Fibroblast of lung (primary cell): ENCODE results near the gene BCKDHB. TPM values are rescaled to one million over a fixed set of nuclear protein-coding genes. Genes with fewer than 3 reads are reported as not detected.

Source experiments
- DNase-seq, 2 donors: peaks; one replicate each; pipeline versions ENCODE4 v3.0.0 to v3.0.0-alpha.2; 2010; ENCODE audit warnings: low read depth in 2 of 2
- H2AFZ ChIP-seq: 2 replicates; pipeline ENCODE4 v1.5.1; 2012; ENCODE audit warnings: low read length, control low read depth, inconsistent platforms
- H3K27ac ChIP-seq: 2 replicates; pipeline ENCODE4 v1.5.1; 2011; ENCODE audit warnings: low read length, control low read depth; ENCODE audit not compliant: insufficient read depth
- H3K27me3 ChIP-seq: 2 replicates; pipeline ENCODE4 v1.5.1; 2011; ENCODE audit warnings: mild to moderate bottlenecking, low read length; ENCODE audit not compliant: control insufficient read depth, insufficient read depth
- H3K36me3 ChIP-seq: 2 replicates; pipeline ENCODE4 v1.5.1; 2011; ENCODE audit warnings: low read length; ENCODE audit not compliant: control insufficient read depth, insufficient read depth
- H3K4me1 ChIP-seq: 2 replicates; pipeline ENCODE4 v1.5.1; 2011; ENCODE audit warnings: low read length; ENCODE audit not compliant: control insufficient read depth, insufficient read depth; ENCODE audit errors: extremely low read depth
- H3K4me2 ChIP-seq: 2 replicates; pipeline ENCODE4 v1.5.1; 2011; ENCODE audit warnings: low read length, control low read depth; ENCODE audit not compliant: insufficient read depth; ENCODE audit errors: extremely low read depth
- H3K4me3 ChIP-seq, 4 experiments: fragments of 200-600 bp in 1 of 4; sonication (generic) in 1 of 4; replicated peaks in 1 of 4; 2 replicates each; pipeline ENCODE4 v1.5.1; 2011 to 2016; ENCODE audit warnings: low read length in 4 of 4, low read depth in 3 of 4, mild to moderate bottlenecking in 3 of 4, control low read depth in 2 of 4, inconsistent platforms in 1 of 4, mixed read lengths in 1 of 4; ENCODE audit not compliant: insufficient read depth in 1 of 4; ENCODE audit errors: control extremely low read depth in 1 of 4
- H3K79me2 ChIP-seq: 2 replicates; pipeline ENCODE4 v1.5.1; 2012; ENCODE audit warnings: mild to moderate bottlenecking, low read length, inconsistent platforms; ENCODE audit not compliant: control insufficient read depth, insufficient read depth
- H3K9ac ChIP-seq: 2 replicates; pipeline ENCODE4 v1.5.1; 2011; ENCODE audit warnings: mild to moderate bottlenecking, low read length, control low read depth; ENCODE audit not compliant: insufficient read depth
- H3K9me3 ChIP-seq: 2 replicates; pipeline ENCODE4 v1.5.1; 2012; ENCODE audit warnings: low read depth, low read length; ENCODE audit not compliant: control insufficient read depth, insufficient read depth
- H4K20me1 ChIP-seq: 2 replicates; pipeline ENCODE4 v1.5.1; 2011; ENCODE audit warnings: low read length; ENCODE audit not compliant: control insufficient read depth, insufficient read depth; ENCODE audit errors: extremely low read depth
- CTCF ChIP-seq, 2 donors: IDR thresholded peaks in 1 of 2; conservative IDR thresholded peaks in 1 of 2; 1 replicate in 1 of 2; 2 replicates in 1 of 2; pipeline ENCODE4 v1.5.1; 2011 to 2012; ENCODE audit warnings: low read length in 2 of 2, control low read depth in 1 of 2, inconsistent platforms in 1 of 2, low read depth in 1 of 2, mild to moderate bottlenecking in 1 of 2
- EZH2 ChIP-seq: IDR thresholded peaks from 2 replicates; pipeline ENCODE4 v1.5.1; 2012; ENCODE audit warnings: low read length, control low read depth, mild to moderate bottlenecking; ENCODE audit errors: missing control alignments
- polyA plus RNA-seq, 2 donors: library from polyadenylated mRNA; depleted of rRNA in 1 of 2; stranded (reverse) in 1 of 2; unstranded in 1 of 2; fragments of >200 nt; gene quantifications; 2 replicates each; pipeline ENCODE4 v1.2.1, GENCODE V29; 2011 to 2012; ENCODE audit warnings: missing spikeins in 1 of 2
- total RNA-seq: library from RNA; depleted of rRNA; stranded (reverse); fragments of >200 nt; gene quantifications from 2 replicates; pipeline ENCODE4 v1.2.1, GENCODE V29; 2014

BCKDHB gene
- total and polyA plus RNA-seq, 2 donors (not counting 1 experiment from before 2014, with no cell fraction given): 8.3 to 16.2 TPM

- Histone ChIP-seq H3K36me3 (no peaks in the 10 kb centered on the region), H2AFZ (no peak overlapping the region), H3K4me3 (no peak overlapping the region), H3K79me2 (no peaks in the 10 kb centered on the region), H3K9ac (no peak overlapping the region), H3K9me3 (no peaks in the 10 kb centered on the region), H3K27ac (no peak overlapping the region), H4K20me1 (no peaks in the 10 kb centered on the region), H3K4me2 (no peak overlapping the region), H3K27me3 (no peaks in the 10 kb centered on the region), H3K4me1 (peaks cover 4% of the 10 kb centered on the region)
- no peak for TF ChIP-seq CTCF (conservative IDR thresholded peaks at IDR 0.05 in 1 of 2, IDR thresholded peaks at IDR 0.05 in 1 of 2; ENCODE audit: low read depth in 1 of 2, low read length in 2 of 2)
- TF ChIP-seq EZH2: no peak
- DNase-seq: no peak
These were observed 20.3 kb downstream of the BCKDHB start for GRCh38 chr6:80126657-80127345.

GRCh38 chr6:80129485-80129884 lies 23.0 kb downstream of the BCKDHB start:
- TF ChIP-seq EZH2 (no peak), CTCF (conservative IDR thresholded peaks at IDR 0.05 in 1 of 2, IDR thresholded peaks at IDR 0.05 in 1 of 2; ENCODE audit: low read depth in 1 of 2, low read length in 2 of 2) (no peak)
- Histone ChIP-seq H3K4me1 (peaks cover 4% of the 10 kb centered on the region), H3K27ac (no peak overlapping the region), H4K20me1 (no peaks in the 10 kb centered on the region), H3K4me2 (no peak overlapping the region), H3K9me3 (no peaks in the 10 kb centered on the region), H3K27me3 (no peaks in the 10 kb centered on the region), H3K4me3 (no peak overlapping the region), H2AFZ (no peak overlapping the region), H3K36me3 (no peaks in the 10 kb centered on the region), H3K9ac (no peak overlapping the region), H3K79me2 (no peaks in the 10 kb centered on the region)
- DNase-seq: no peak

- Histone ChIP-seq H3K4me3 (no peak overlapping the region), H3K27ac (no peak overlapping the region), H4K20me1 (no peaks in the 10 kb centered on the region), H2AFZ (no peak overlapping the region), H3K27me3 (no peaks in the 10 kb centered on the region), H3K9ac (no peak overlapping the region), H3K36me3 (no peaks in the 10 kb centered on the region), H3K79me2 (no peaks in the 10 kb centered on the region), H3K4me1 (peaks cover 4% of the 10 kb centered on the region), H3K4me2 (no peak overlapping the region), H3K9me3 (no peaks in the 10 kb centered on the region)
- peak; percentile 47 to 61 for TF ChIP-seq CTCF (conservative IDR thresholded peaks at IDR 0.05 in 1 of 2, IDR thresholded peaks at IDR 0.05 in 1 of 2; ENCODE audit: low read depth in 1 of 2, low read length in 2 of 2)
- TF ChIP-seq EZH2: no peak
- peak; percentile 65 to 79 for DNase-seq
These were observed 26.5 kb downstream of the BCKDHB start for GRCh38 chr6:80133020-80133419.
